Measurements from ENCODE around the gene CHAF1A. TPM values are rescaled to one million over a fixed set of nuclear protein-coding genes. Genes with fewer than 3 reads are reported as not detected.

The CHAF1A gene
- total RNA-seq, 1 experiment from 2014 or later, result 30.0 TPM

- TF ChIP-seq CTCF (conservative IDR thresholded peaks at IDR 0.05), result no peak
- no TSS peak for BruUV-seq (replicated peaks)
- no peak overlapping the region for H2AFZ ChIP-seq
- H3K79me2 ChIP-seq (ENCODE audit: low read depth), result peaks cover 5% of the 10 kb centered on the region; the same call in 1 of the 2 replicates
- no peak for DNase-seq
- ChIA-PET CTCF (no interaction called here), POLR2A (ENCODE audit: unreplicated experiment) (no interaction called here)
- H4K20me1 ChIP-seq (ENCODE audit: insufficient read depth), result no peaks in the 10 kb centered on the region
- H3K9me2 ChIP-seq (ENCODE audit: insufficient read depth), result no peaks in the 10 kb centered on the region
- no peak overlapping the region for H3K4me3 ChIP-seq
- intact Hi-C loops (cut with micrococcal nuclease; ENCODE audit: unreplicated experiment), result no loop called here
- no peaks in the 10 kb centered on the region for H3K9me3 ChIP-seq (ENCODE audit: insufficient read depth, low read depth)
- H3K36me3 ChIP-seq (ENCODE audit: low read depth), result no peaks in the 10 kb centered on the region
- no peaks in the 10 kb centered on the region for H3K4me1 ChIP-seq (replicated peaks; ENCODE audit: insufficient read depth)
- H3K27ac ChIP-seq, result no peak overlapping the region
- H3K4me2 ChIP-seq, result no peak overlapping the region
- no peaks in the 10 kb centered on the region for H3K27me3 ChIP-seq (ENCODE audit: insufficient read depth, low read depth)
- H3F3A ChIP-seq (ENCODE audit: insufficient read depth, low read depth), result no peaks in the 10 kb centered on the region
These were observed 34.7 kb upstream of the CHAF1A start for GRCh38 chr19:4367781-4368127.

- Histone ChIP-seq H3K4me1 (replicated peaks; ENCODE audit: insufficient read depth) (peaks cover 1% of the 10 kb centered on the region; the same call in 1 of the 2 replicates), H2AFZ (no peak overlapping the region), H3K36me3 (ENCODE audit: low read depth) (no peaks in the 10 kb centered on the region), H3K9me2 (ENCODE audit: insufficient read depth) (no peaks in the 10 kb centered on the region), H4K20me1 (ENCODE audit: insufficient read depth) (no peaks in the 10 kb centered on the region), H3K4me3 (no peak overlapping the region), H3K4me2 (no peak overlapping the region), H3K9me3 (ENCODE audit: insufficient read depth, low read depth) (no peaks in the 10 kb centered on the region), H3F3A (ENCODE audit: insufficient read depth, low read depth) (no peaks in the 10 kb centered on the region), H3K27me3 (ENCODE audit: insufficient read depth, low read depth) (no peaks in the 10 kb centered on the region), H3K27ac (no peak overlapping the region), H3K79me2 (ENCODE audit: low read depth) (peaks cover 9% of the 10 kb centered on the region; the same call in 1 of the 2 replicates)
- POLR2A ChIA-PET (ENCODE audit: unreplicated experiment), result interaction anchor here (0.6 kb wide), 1 partner anchor 41 kb away, joined by 3 read pairs; no protein-coding TSS in a partner anchor
- TF ChIP-seq CTCF (conservative IDR thresholded peaks at IDR 0.05), result no peak
- no peak for TF ChIP-seq EZH2 (IDR thresholded peaks at IDR 0.05; ENCODE audit: low read depth)
- intact Hi-C loops (cut with micrococcal nuclease; ENCODE audit: unreplicated experiment), result no loop called here
- DNase-seq, result no peak
- CTCF ChIA-PET, result no interaction called here
- no TSS peak for BruUV-seq (replicated peaks)
These were observed 34.2 kb upstream of the CHAF1A start for GRCh38 chr19:4368128-4368820.

GRCh38 chr19:4369109-4369887 lies 33.1 kb upstream of the CHAF1A start:
- Histone ChIP-seq H3K79me2 (ENCODE audit: low read depth) (peaks cover 12% of the 10 kb centered on the region), H3K9me2 (ENCODE audit: insufficient read depth) (no peaks in the 10 kb centered on the region), H3F3A (ENCODE audit: insufficient read depth, low read depth) (peaks cover 4% of the 10 kb centered on the region; the same call in 1 of the 2 replicates), H3K4me1 (replicated peaks; ENCODE audit: insufficient read depth) (peaks cover 12% of the 10 kb centered on the region), H4K20me1 (ENCODE audit: insufficient read depth) (no peaks in the 10 kb centered on the region), H3K4me2 (no peak overlapping the region), H3K36me3 (ENCODE audit: low read depth) (no peaks in the 10 kb centered on the region), H3K4me3 (no peak overlapping the region), H2AFZ (no peak overlapping the region), H3K9me3 (ENCODE audit: insufficient read depth, low read depth) (no peaks in the 10 kb centered on the region), H3K27ac (no peak overlapping the region), H3K27me3 (ENCODE audit: insufficient read depth, low read depth) (no peaks in the 10 kb centered on the region)
- ChIA-PET POLR2A (ENCODE audit: unreplicated experiment) (interaction anchor here (0.6 kb wide), 1 partner anchor 40 kb away, joined by 3 read pairs; no protein-coding TSS in a partner anchor), CTCF (interaction anchor here (0.6 kb wide), 1 partner anchor 17 kb away, joined by 8 read pairs; no protein-coding TSS in a partner anchor)
- BruUV-seq (replicated peaks), result no TSS peak
- peak in 1 of 2 experiments; percentile 82 for DNase-seq
- intact Hi-C loops (cut with micrococcal nuclease; ENCODE audit: unreplicated experiment), result loop anchor here (1.0 kb wide), 1 partner anchor 31 kb away; the partner anchor contains the start of gene SH3GL1
- TF ChIP-seq CTCF (conservative IDR thresholded peaks at IDR 0.05) (no peak), EZH2 (IDR thresholded peaks at IDR 0.05; ENCODE audit: low read depth) (no peak)

Measured in PC-9 (cell line).